GM18519 (cell line): ENCODE measurements around the gene KPRP.

Experiments used
- ATAC-seq: cut with Tn5 transposase; IDR thresholded peaks from one replicate; pipeline ENCODE4 v1.9.1; 2021; ENCODE audit warnings: mild to moderate bottlenecking, moderate library complexity; ENCODE audit not compliant: unreplicated experiment, low FRiP score

KPRP gene

DNA sequence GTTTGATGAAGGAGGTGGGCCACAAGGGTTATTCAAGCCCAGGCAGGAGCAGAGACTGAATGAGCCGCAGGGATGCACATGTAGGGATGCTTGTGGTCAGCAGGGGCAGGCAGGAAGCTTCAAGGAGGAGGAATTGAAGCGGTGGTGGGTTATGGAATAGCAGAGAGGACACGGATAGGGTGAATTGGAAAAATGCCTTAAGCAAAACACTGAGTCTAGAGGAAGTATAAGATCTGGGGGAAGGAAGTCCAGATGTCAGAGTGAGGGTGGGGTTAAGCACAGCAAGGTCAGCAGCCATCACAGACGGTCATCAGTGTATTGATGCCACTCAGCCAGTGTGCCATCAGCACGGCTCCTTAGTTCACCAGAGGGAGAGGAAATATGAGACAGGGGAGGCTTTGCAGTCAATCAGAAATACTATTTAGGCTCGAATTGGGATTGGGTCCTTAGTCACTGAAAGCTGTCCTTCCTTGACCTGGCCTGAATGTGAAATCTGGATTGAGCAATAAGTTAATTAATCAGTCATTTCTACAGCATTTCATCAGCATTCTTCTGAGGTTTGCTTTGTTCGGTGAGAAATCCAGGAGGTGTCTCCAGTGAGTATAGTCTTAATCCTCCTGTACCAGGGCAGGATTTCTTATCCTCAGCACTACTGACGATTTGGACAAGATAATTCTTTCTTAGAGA lies 11.2 kb downstream of the KPRP start:
- ATAC-seq, result no peak

GRCh38 chr1:152770411-152770810 lies 12.6 kb downstream of the KPRP start:
- ATAC-seq, result no peak

- ATAC-seq, result no peak
These were observed 17.1 kb downstream of the KPRP start, which contains the start of gene LCE1F for GRCh38 chr1:152774875-152775274. TSS of gene LCE1F (plus strand) at chr1:152775140. CDS start at chr1:152776372, 1,232 bp downstream.

GRCh38 chr1:152776361-152776760 lies 18.5 kb downstream of the KPRP start:
- no peak for ATAC-seq

DNA sequence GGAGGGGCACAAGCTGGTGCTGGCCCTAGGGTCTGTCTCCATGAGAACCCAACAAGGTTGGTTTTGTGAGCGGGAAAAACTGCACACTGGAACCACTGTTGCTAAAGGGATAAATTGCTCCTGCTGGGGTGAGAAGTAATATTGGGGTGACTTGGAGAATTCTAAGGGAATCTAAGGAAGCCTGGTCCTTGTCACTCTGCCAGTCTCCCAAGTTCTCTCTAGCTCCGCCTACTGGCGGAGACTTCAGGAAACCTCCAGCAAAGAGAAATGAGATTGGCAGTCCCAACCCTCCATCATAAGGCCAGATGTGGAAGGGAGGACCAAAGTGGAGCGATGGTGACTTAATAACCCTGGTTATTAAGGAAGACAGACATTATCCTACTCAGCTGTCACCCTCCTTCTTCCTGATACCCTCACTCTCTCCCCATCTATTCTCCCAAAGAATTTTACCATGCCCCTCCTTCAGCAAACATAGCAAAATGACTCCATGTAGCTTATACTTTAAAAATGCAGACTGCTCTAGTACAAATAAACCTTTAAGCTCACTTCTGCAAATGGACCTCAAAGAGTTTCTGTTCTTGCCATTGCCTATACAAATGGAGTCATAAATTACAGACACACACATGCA lies 19.8 kb downstream of the KPRP start:
- ATAC-seq, result no peak

- no peak for ATAC-seq
These were observed 25.3 kb downstream of the KPRP start for GRCh38 chr1:152783095-152783494.

DNA sequence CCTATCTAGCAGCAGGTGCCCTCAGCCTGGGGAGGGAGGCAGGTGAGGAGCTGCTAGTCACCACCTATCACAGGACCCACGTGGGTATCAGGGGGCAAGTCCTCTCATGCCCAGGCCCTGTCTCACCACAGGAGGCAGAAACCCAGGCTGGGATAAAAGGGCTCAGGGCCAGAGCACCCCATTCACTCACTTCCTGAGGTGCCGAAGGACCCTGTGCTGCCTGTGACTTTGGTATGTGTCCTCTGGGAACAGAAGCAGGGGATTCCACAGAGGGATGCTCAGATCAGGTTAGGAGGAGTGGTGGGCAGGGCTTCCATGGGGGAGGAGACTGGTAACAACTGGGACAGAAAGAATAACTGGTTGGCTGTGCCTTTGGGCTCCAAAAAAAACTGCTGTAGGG lies 28.3 kb downstream of the KPRP start, which contains the start of gene LCE1E:
LCE1E (plus strand) TSS at position 181 of the 400 bp plus-strand sequence. CDS start 1,043 bp downstream, outside the sequence.
- ATAC-seq, result no peak

GRCh38 chr1:152795686-152796085 lies 37.9 kb downstream of the KPRP start:
- ATAC-seq, result no peak

- no peak for ATAC-seq
These were observed 38.6 kb downstream of the KPRP start, which contains the start of gene LCE1D for GRCh38 chr1:152796421-152796820. TSS of gene LCE1D (plus strand) at chr1:152796721. CDS start at chr1:152797795, 1,074 bp downstream.

DNA sequence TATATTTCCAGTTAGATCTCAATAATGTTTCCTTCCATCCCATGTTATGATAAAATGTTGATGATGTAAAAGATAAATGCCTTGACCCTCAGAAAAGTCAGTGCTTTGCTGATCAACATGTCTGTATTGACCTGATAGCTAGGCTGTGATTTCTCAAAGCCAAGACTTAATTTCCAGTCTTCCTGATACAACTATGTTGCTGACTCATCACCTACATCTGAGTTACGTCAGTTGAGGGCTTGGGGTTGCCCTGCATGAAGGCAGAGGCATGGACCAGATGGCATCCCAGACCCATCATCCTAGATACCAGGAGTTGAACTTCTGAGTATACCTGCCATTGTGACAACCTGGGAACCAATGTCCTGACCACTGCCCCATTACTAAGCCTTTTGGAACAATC lies 43.5 kb downstream of the KPRP start:
- no peak for ATAC-seq

GRCh38 chr1:152806576-152806975 lies 48.8 kb downstream of the KPRP start, which contains the start of gene LCE1C:
TSS of gene LCE1C (minus strand) at chr1:152806651. CDS start at chr1:152805478, 1,173 bp downstream.
- no peak for ATAC-seq

- ATAC-seq, result no peak
These were observed 53.2 kb downstream of the KPRP start for GRCh38 chr1:152811050-152811449.
